ENCODE data around the gene LSAMP. TPM values are rescaled to one million over a fixed set of nuclear protein-coding genes. Genes with fewer than 3 reads are reported as not detected.
A peak's percentile ranks its signal among the peaks of the same experiment; 100 is the strongest.

LSAMP gene
- total and polyA plus RNA-seq, 2 of the 4 experiments (the other 2 are of a cell fraction) = 7.9 to 8.0 TPM

GRCh38 chr3:116408473-116408872 lies 36.8 kb downstream of the LSAMP start:
- Histone ChIP-seq H4K8ac (ENCODE audit: low read depth in 2 of 2, low read length in 2 of 2) (no peak overlapping the region), H2AK9ac (replicated peaks; ENCODE audit: low read depth, low read length, poor library complexity) (no peak overlapping the region), H3K9me3 (ENCODE audit: control insufficient read depth, insufficient read depth, low read length) (no peaks in the 10 kb centered on the region), H3K27ac (ENCODE audit: insufficient read depth, low read length) (no peak overlapping the region), H3K4ac (ENCODE audit: low read depth, low read length) (no peak overlapping the region), H3K79me1 (ENCODE audit: low read depth in 1 of 2, low read length in 2 of 2) (no peaks in the 10 kb centered on the region), H3K9me1 (ENCODE audit: insufficient read depth, low read length) (no peaks in the 10 kb centered on the region), H2AFZ (replicated peaks; ENCODE audit: low read length, poor library complexity) (no peak overlapping the region), H3K4me3 (ENCODE audit: insufficient read depth, low read depth, low read length) (no peak overlapping the region), H3K18ac (ENCODE audit: low read depth, low read length) (no peak overlapping the region), H2AK5ac (ENCODE audit: low read depth, low read length) (no peak overlapping the region), H3K4me2 (ENCODE audit: low read depth, low read length) (no peak overlapping the region), H3K56ac (ENCODE audit: extremely low read depth, insufficient read depth, low read length) (no peak overlapping the region), H2BK15ac (ENCODE audit: low read depth, low read length) (no peak overlapping the region), H3K27me3 (ENCODE audit: control insufficient read depth, insufficient read depth, low read length) (no peaks in the 10 kb centered on the region), H4K91ac (ENCODE audit: insufficient read depth, low read depth, low read length) (no peak overlapping the region), H3K36me3 (ENCODE audit: control insufficient read depth, insufficient read depth, low read length) (no peaks in the 10 kb centered on the region), H2BK20ac (ENCODE audit: low read depth, low read length) (no peak overlapping the region), H2BK120ac (ENCODE audit: low read depth, low read length) (no peak overlapping the region), H3K4me1 (ENCODE audit: control insufficient read depth, insufficient read depth, low read length) (no peaks in the 10 kb centered on the region), H3K14ac (replicated peaks; ENCODE audit: low read depth, low read length) (no peak overlapping the region), H4K5ac (ENCODE audit: low read depth, low read length) (no peak overlapping the region), H2BK5ac (ENCODE audit: low read depth, low read length, poor library complexity, severe bottlenecking) (no peak overlapping the region), H3K23ac (ENCODE audit: low read depth, low read length) (no peak overlapping the region), H3K9ac (ENCODE audit: low read depth, low read length) (no peak overlapping the region), H4K20me1 (ENCODE audit: insufficient read depth, low read length) (no peaks in the 10 kb centered on the region)
- in situ Hi-C loops (cut with MboI; ENCODE audit: low sequenced_read_pairs) = no loop called here
- no CpG with 5 or more reads among the region's 2 CpGs for WGBS, 2 experiments (ENCODE audit: extremely low coverage in 2 of 2, insufficient read length in 1 of 2)
- no TSS peak for BruUV-seq (replicated peaks)
- ChIA-PET POLR2A (ENCODE audit: unreplicated experiment) (no interaction called here), CTCF (no interaction called here)
- intact Hi-C loops (cut with micrococcal nuclease) = no loop called here
- dilution Hi-C loops (cut with HindIII; ENCODE audit: low sequenced_read_pairs, unreplicated experiment) = no loop called here
- DNase-seq = no peak
- peak; percentile 81 for TF ChIP-seq CEBPB (IDR thresholded peaks at IDR 0.05; ENCODE audit: low read depth, low read length)
- no peak for TF ChIP-seq MAZ (IDR thresholded peaks at IDR 0.05; ENCODE audit: borderline replicate concordance, low read depth, low read length)
- no peak for ATAC-seq (ENCODE audit: low read depth)
